Stimulated activated effector memory CD8-positive, alpha-beta T cell treated with anti-CD3 and anti-CD28 coated beads, Interleukin-12 subunit alpha, Interleukin-12 subunit beta, amount 100 ng/mL, for 72 hours (primary cell): ENCODE measurements around the gene ASGR1.

Source experiments
- ATAC-seq: fragments of 150-1000 bp; cut with Tn5 transposase; 2 replicates; pipeline ENCODE4 v1.10.0; 2021
- DNase-seq, 2 donors: peaks; one replicate each; pipeline ENCODE4 v3.0.0; 2021 to 2022; ENCODE audit warnings: low spot score in 2 of 2
- H3K27ac Mint-ChIP-seq: one replicate; pipeline ENCODE4 v1.8.0; 2022; ENCODE audit warnings: mild to moderate bottlenecking, mixed read lengths
- H3K36me3 Mint-ChIP-seq: one replicate; pipeline ENCODE4 v1.8.0; 2022; ENCODE audit warnings: mild to moderate bottlenecking, mixed read lengths
- H3K4me1 Mint-ChIP-seq: one replicate; pipeline ENCODE4 v1.8.0; 2022; ENCODE audit warnings: mixed read lengths
- H3K4me3 Mint-ChIP-seq: one replicate; pipeline ENCODE4 v1.8.0; 2022; ENCODE audit warnings: mild to moderate bottlenecking, mixed read lengths
- H3K9me3 Mint-ChIP-seq: one replicate; pipeline ENCODE4 v1.8.0; 2022; ENCODE audit warnings: mixed read lengths

ASGR1 gene

GRCh38 chr17:7179317-7180254 lies at the start of gene ASGR1:
TSS of gene ASGR1 (minus strand) at chr17:7179370. CDS start at chr17:7178563, 807 bp downstream.
- no peaks in the 10 kb centered on the region for H3K36me3 Mint-ChIP-seq
- H3K4me3 Mint-ChIP-seq, result peak within 1 kb of the TSS; percentile 67
- DNase-seq (no peak), ATAC-seq (no peak)
- H3K4me1 Mint-ChIP-seq, result peaks cover 9% of the 10 kb centered on the region
- H3K27ac Mint-ChIP-seq, result no peak within 1 kb of the TSS
- no peaks in the 10 kb centered on the region for H3K9me3 Mint-ChIP-seq

DNA sequence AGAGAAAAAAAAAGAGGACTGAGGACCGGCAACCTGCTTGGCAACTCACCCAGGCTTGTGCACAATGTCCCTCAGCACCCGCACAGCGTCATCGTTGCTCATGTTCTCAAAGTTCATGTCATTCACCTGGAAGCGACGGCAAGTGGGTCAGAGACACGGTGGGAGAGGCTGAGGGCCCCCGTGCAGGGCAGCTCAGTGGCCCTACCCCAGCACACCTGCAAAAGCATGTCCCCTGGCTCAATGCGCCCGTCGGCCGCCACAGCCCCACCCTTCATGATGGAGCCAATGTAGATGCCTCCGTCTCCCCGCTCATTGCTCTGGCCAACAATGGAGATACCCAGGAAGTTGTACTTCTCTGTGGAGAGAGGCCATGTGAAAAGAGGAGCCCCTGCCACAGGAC lies 49.8 kb upstream of the ASGR1 start:
- Mint-ChIP-seq H3K27ac (peak overlapping the region; percentile 48), H3K4me3 (no peak overlapping the region), H3K36me3 (peaks cover 83% of the 10 kb centered on the region)

DNA sequence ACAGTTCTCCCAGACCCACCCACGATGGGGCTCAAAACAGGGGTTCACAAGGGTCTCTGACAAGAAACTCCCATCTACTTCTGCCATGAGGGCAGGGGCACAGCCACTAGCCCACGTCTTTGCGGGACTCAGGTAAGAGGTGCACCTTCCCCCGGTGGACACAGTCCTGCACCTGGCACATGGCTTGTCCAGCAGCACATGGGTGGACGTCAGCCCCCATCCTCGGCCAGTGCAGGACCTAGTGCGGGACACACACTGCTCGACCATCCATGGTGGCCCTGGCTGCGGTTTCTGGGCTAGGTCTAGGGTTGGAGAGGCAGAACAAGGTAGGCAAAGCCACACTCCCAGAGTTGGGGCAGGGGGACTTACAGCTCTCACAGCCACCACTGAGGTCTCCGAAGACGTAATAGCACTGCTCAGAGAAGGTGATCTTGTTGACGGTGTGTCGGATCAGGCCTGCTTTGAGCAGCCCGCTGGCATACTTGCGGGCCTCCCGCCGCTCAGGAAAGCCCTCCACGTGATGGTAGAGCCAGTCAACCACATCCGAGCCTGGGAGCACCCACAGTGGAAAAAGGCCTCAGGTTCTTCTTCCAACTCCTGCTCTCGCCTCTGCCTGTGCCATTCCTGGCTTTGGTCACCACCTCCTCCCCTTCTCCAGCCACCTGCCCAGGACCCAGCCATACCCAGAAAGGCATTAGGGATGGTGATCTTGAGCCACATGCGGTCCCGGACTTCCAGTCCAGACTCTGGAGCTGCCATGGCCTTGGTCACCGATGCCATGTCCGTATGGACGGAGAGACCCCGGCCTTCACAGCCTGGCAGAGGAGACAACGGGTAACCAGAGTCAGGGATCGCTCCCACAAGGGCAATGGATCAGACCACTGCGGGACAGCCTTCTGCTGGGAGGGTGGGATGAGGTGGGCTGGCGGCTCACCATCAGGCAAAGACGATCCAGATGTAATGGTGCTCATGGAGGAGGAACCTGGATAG lies 47.8 kb upstream of the ASGR1 start:
- Mint-ChIP-seq H3K36me3 (peaks cover 91% of the 10 kb centered on the region), H3K27ac (peak overlapping the region; percentile 40), H3K4me1 (peaks cover 32% of the 10 kb centered on the region), H3K9me3 (no peaks in the 10 kb centered on the region), H3K4me3 (no peak overlapping the region)
- ATAC-seq (peak; percentile 17), DNase-seq (no peak)

More for the DNA sequence above, 49.8 kb upstream of the ASGR1 start:
- peaks cover 43% of the 10 kb centered on the region for H3K4me1 Mint-ChIP-seq
- H3K9me3 Mint-ChIP-seq, result no peaks in the 10 kb centered on the region
- no peak for ATAC-seq
- no peak for DNase-seq

GRCh38 chr17:7225711-7226331 lies 46.7 kb upstream of the ASGR1 start:
- H3K9me3 Mint-ChIP-seq, result no peaks in the 10 kb centered on the region
- ATAC-seq (no peak), DNase-seq (no peak)
- no peak overlapping the region for H3K27ac Mint-ChIP-seq
- H3K4me1 Mint-ChIP-seq, result peaks cover 36% of the 10 kb centered on the region
- peaks cover 97% of the 10 kb centered on the region for H3K36me3 Mint-ChIP-seq
- no peak overlapping the region for H3K4me3 Mint-ChIP-seq

GRCh38 chr17:7224661-7225111 lies 45.5 kb upstream of the ASGR1 start:
- Mint-ChIP-seq H3K27ac (no peak overlapping the region), H3K4me3 (no peak overlapping the region), H3K36me3 (peaks cover 97% of the 10 kb centered on the region), H3K9me3 (no peaks in the 10 kb centered on the region), H3K4me1 (peaks cover 37% of the 10 kb centered on the region)
- DNase-seq (no peak), ATAC-seq (no peak)

DNA sequence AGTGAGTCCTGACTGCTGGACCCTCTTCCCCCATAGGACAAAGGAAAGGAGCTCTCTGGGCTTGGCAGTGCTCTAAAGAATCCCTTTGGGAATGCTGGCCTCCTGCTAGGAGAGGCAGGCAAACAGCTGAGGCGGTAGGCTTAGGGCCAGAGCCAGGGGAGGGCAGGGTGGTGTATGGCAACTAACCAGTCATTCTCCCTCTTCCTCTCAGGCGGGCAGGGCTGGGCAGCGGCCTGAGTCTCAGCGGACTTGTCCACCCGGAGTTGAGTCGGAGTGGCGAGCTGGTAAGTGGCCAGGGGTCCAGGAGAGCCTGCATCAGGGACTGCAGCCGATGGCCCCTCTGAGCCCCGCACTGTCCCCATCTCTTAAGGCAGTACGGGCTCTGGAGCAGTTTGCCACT lies 44.9 kb upstream of the ASGR1 start:
- ATAC-seq, result no peak
- H3K4me3 Mint-ChIP-seq, result no peak overlapping the region
- H3K4me1 Mint-ChIP-seq, result peaks cover 42% of the 10 kb centered on the region
- H3K27ac Mint-ChIP-seq, result peak overlapping the region; percentile 83
- DNase-seq, result no peak
- peaks cover 96% of the 10 kb centered on the region for H3K36me3 Mint-ChIP-seq
- H3K9me3 Mint-ChIP-seq, result no peaks in the 10 kb centered on the region

DNA sequence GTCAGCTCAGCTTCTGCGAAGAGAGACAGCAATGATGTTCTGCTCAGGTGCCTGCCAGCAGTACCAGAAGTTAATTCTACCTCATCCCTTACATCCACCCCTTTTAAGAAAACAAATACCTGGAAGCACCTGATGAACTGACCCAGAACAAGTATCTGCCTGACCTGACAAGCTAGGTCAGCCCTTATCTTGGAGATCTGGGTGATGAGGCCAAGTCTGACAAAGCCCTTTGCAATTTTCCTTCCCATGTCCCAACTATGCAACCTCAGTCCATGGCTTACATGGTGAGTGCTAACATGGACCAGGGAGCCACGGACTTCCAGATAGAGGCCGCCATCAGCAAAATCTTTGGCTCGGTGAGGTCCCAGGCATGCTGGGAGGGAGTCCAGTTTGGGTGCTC lies 44.2 kb upstream of the ASGR1 start:
- no peaks in the 10 kb centered on the region for H3K9me3 Mint-ChIP-seq
- no peak overlapping the region for H3K4me3 Mint-ChIP-seq
- H3K27ac Mint-ChIP-seq, result peak overlapping the region; percentile 83
- ATAC-seq, result no peak
- DNase-seq, result no peak
- H3K4me1 Mint-ChIP-seq, result peaks cover 49% of the 10 kb centered on the region
- peaks cover 89% of the 10 kb centered on the region for H3K36me3 Mint-ChIP-seq

DNA sequence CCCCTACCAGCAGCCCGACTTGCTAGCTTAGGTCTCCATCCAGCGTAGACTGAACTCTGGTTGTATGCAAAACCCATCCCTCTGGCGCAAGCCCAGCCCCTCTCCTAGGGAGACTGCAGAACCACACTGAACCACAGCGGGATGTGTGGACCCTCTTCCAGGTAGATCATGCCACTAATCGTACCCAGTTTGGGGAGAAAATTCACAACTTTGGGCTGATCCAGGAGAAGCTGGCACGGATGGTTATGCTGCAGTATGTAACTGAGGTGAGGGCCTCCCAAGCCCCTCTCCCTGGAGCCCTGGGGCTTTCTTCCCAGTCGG lies 43.8 kb upstream of the ASGR1 start:
- Mint-ChIP-seq H3K4me3 (no peak overlapping the region), H3K27ac (no peak overlapping the region), H3K4me1 (peaks cover 49% of the 10 kb centered on the region), H3K9me3 (no peaks in the 10 kb centered on the region), H3K36me3 (peaks cover 85% of the 10 kb centered on the region)
- no peak for DNase-seq
- ATAC-seq, result no peak

DNA sequence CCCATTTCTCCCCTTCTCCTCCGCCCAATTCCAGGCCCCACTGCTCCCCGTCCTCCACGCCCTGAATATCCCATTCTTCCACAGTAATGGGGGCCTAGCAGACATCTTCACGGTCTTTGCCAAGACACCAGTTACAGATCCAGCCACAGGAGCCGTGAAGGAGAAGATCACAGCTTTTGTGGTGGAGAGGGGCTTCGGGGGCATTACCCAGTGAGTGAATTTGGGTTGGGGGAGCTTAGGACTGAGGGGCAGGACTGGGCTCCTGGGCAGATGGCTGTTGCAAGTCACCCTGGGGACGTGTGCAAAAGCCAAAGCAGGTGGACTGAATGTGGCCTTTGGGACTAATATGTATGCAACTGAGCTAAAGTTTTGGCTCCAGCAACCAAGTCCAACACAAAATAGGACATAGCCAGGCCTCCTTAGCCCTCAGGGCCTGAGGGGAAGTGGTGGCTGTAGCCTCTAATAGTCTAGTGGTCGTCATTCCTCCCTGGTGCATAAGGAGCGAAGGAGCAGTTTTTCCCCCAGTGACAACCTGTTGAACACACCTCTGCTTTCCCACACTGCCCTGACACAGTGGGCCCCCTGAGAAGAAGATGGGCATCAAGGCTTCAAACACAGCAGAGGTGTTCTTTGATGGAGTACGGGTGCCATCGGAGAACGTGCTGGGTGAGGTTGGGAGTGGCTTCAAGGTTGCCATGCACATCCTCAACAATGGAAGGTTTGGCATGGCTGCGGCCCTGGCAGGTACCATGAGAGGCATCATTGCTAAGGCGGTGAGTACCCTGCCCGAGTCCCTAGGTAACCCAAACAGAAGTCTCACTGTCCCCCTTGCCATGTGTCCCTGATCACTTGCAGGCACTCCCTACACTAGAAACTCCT lies 43.2 kb upstream of the ASGR1 start:
- Mint-ChIP-seq H3K27ac (peak overlapping the region; percentile 98), H3K36me3 (peaks cover 79% of the 10 kb centered on the region), H3K9me3 (no peaks in the 10 kb centered on the region), H3K4me3 (no peak overlapping the region), H3K4me1 (peaks cover 45% of the 10 kb centered on the region)
- DNase-seq (no peak), ATAC-seq (no peak)

GRCh38 chr17:7221278-7222092 lies 42.3 kb upstream of the ASGR1 start:
- DNase-seq (no peak), ATAC-seq (no peak)
- Mint-ChIP-seq H3K4me3 (peak overlapping the region; percentile 95), H3K9me3 (no peaks in the 10 kb centered on the region), H3K27ac (peak overlapping the region; percentile 98), H3K36me3 (peaks cover 74% of the 10 kb centered on the region), H3K4me1 (peaks cover 49% of the 10 kb centered on the region)

GRCh38 chr17:7220593-7221277 lies 41.6 kb upstream of the ASGR1 start:
- Mint-ChIP-seq H3K4me3 (peak overlapping the region; percentile 95), H3K27ac (peak overlapping the region; percentile 98), H3K4me1 (peaks cover 57% of the 10 kb centered on the region), H3K9me3 (no peaks in the 10 kb centered on the region), H3K36me3 (peaks cover 75% of the 10 kb centered on the region)
- ATAC-seq (peak; percentile 63), DNase-seq (peak; percentile 31 to 77)

DNA sequence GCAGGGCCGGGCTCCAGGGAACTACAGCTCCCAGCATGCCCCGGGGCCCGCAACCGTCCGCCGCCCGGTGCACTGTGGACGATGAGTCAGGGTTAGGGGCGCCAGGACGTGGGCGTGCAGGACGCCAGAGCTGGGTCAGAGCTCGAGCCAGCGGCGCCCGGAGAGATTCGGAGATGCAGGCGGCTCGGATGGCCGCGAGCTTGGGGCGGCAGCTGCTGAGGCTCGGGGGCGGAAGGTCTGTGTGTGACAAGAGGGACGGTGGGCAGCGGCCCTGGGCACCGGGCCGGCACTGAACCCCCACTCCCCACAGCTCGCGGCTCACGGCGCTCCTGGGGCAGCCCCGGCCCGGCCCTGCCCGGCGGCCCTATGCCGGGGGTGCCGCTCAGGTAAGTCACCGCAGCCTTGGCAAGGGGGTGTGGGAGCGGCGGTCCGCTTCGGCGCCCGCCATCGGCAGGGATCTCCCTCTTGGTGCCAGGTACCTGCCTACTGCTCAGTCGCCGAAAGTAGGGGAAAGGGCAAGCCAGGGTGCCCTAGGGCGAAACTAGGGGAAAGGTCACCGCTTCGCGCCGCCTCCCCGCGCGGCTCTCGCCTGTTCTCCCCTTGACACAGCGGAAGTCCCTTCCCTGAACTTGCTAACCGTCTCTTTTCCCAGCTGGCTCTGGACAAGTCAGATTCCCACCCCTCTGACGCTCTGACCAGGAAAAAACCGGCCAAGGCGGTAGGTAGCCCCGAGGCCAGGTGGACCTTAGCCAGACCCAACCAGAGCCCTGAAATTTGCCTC lies 40.8 kb upstream of the ASGR1 start, which contains the start of the genes ACADVL and DLG4:
TSS of gene ACADVL (plus strand) at position 127 of the 781 bp plus-strand sequence. CDS start at position 174, 47 bp downstream.
TSS of gene DLG4 (minus strand) at position 25 of the 781 bp plus-strand sequence.
- Mint-ChIP-seq H3K4me3 (peak within 1 kb of the TSS; percentile 95), H3K9me3 (no peaks in the 10 kb centered on the region), H3K27ac (peak within 1 kb of the TSS; percentile 98), H3K4me1 (peaks cover 60% of the 10 kb centered on the region), H3K36me3 (peaks cover 71% of the 10 kb centered on the region)
- ATAC-seq (peak; percentile 87), DNase-seq (peak; percentile 76 to 93)
